Fibroblast of the aortic adventitia (primary cell): ENCODE measurements around the gene DNAAF8. TPM values are rescaled to one million over a fixed set of nuclear protein-coding genes. Genes with fewer than 3 reads are reported as not detected.

Source experiments
- DNase-seq: peaks from one replicate; pipeline ENCODE4 v3.0.0-alpha.2; 2010; ENCODE audit warnings: low read depth
- H3K4me3 ChIP-seq: 2 replicates; pipeline ENCODE4 v1.5.1; 2011; ENCODE audit warnings: low read depth, mild to moderate bottlenecking, control low read depth, low read length, moderate library complexity
- CTCF ChIP-seq: IDR thresholded peaks from 2 replicates; pipeline ENCODE4 v1.5.1; 2011; ENCODE audit warnings: mild to moderate bottlenecking, low read length, control low read depth, inconsistent platforms; ENCODE audit not compliant: insufficient read depth
- total RNA-seq: library from RNA; depleted of rRNA; stranded (reverse); fragments of >200 nt; gene quantifications from 2 replicates; pipeline ENCODE4 v1.2.3, GENCODE V29; 2012; ENCODE audit warnings: low replicate concordance

Gene DNAAF8
- total RNA-seq, 1 donor, result 1.4 TPM

GRCh38 chr16:4752351-4753100 is 18.2 kb downstream of the DNAAF8 start:
- H3K4me3 ChIP-seq, result no peak overlapping the region
- DNase-seq, result no peak

DNA sequence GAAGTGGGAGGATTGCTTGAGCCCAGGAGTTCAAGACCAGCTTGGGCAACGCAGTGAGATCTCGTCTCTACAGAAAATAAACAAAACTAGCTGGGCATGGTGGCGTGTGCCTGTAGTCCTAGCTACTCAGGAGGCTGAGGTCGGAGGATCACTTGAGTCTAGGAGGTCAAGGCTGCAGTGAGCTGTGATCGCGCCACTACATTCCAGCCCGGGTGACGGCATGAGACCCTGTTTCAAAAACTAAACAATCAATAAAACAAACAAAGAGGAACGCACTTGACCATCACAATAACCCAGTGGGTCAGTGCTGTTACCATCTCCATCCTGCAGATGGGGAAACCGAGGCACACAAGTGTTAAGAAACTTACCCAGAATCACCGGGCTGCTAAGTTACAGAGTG is 18.9 kb downstream of the DNAAF8 start:
- no peak overlapping the region for H3K4me3 ChIP-seq
- no peak for TF ChIP-seq CTCF
- DNase-seq, result no peak

More at GRCh38 chr16:4752351-4753100, 18.2 kb downstream of the DNAAF8 start:
- TF ChIP-seq CTCF, result no peak

DNA sequence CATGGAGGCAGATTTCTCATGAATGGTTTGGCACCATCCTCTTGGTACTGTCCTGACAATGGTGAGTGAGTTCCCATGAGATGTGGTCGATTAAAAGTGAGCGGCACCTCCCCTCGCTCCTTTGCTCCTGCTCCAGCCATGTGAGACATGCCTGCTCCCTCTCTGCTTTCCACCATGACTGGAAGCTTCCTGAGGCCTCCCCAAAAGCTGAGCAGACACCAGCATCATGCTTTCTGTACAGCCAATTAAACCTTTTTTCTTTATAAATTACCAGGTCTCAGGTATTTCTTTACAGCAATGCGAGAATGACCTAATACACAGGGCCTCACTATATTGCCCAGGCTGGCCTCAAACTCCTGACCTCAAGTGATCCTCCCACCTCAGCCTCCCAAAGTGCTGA is 20.5 kb downstream of the DNAAF8 start:
- no peak overlapping the region for H3K4me3 ChIP-seq
- DNase-seq, result no peak
- no peak for TF ChIP-seq CTCF

DNA sequence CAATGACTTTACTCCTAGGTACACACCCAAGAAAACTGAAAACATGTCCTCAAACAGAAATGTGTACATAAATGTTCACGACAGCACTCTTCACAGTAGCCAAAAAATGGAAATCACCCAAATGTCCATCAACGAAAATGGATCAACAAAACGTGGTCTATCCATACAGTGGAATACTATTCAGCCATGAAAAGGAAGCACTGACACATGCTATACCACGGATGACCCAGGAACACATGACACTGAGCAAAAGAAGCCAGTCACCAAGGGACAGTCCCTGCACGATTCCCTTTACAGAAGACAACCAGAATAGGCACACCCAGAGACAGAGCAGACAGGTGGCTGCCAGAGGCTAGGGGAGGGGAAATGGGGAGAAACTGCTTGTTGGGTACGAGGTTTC is 21.4 kb downstream of the DNAAF8 start:
- DNase-seq, result no peak
- TF ChIP-seq CTCF, result no peak

GRCh38 chr16:4760221-4760910 is 26.0 kb downstream of the DNAAF8 start:
- no peak overlapping the region for H3K4me3 ChIP-seq
- DNase-seq, result no peak
- no peak for TF ChIP-seq CTCF

More for the DNA sequence above, 21.4 kb downstream of the DNAAF8 start:
- no peak overlapping the region for H3K4me3 ChIP-seq

- DNase-seq, result no peak
- no peak overlapping the region for H3K4me3 ChIP-seq
- no peak for TF ChIP-seq CTCF
Observed at GRCh38 chr16:4762205-4762604, 27.9 kb downstream of the DNAAF8 start.
